HepG2 (cell line): ENCODE data around the gene PLA2G2A. TPM values are rescaled to one million over a fixed set of nuclear protein-coding genes. Genes with fewer than 3 reads are reported as not detected.

ENCODE experiments used
- AKAP8 ChIP-seq: sonication (generic); formaldehyde crosslinking; IDR thresholded peaks from 2 replicates; pipeline ENCODE4 v1.5.1; 2020; ENCODE audit warnings: mild to moderate bottlenecking, missing genetic modification reagents
- CC2D1A ChIP-seq: sonication (generic); formaldehyde crosslinking; IDR thresholded peaks from 2 replicates; pipeline ENCODE4 v1.8.1; 2023; ENCODE audit warnings: mild to moderate bottlenecking, missing genetic modification reagents
- CEBPG ChIP-seq: IDR thresholded peaks from 2 replicates; pipeline ENCODE4 v1.6.1; 2016
- ETV6 ChIP-seq: sonication (generic); formaldehyde crosslinking; conservative IDR thresholded peaks from 2 replicates; pipeline ENCODE4 v1.4.0; 2020; ENCODE audit warnings: missing genetic modification reagents
- HDAC1 ChIP-seq: sonication (generic); formaldehyde crosslinking; IDR thresholded peaks from 2 replicates; pipeline ENCODE4 v1.5.1; 2020; ENCODE audit warnings: mild to moderate bottlenecking, missing genetic modification reagents
- KLF15 ChIP-seq: sonication (generic); formaldehyde crosslinking; IDR thresholded peaks from 2 replicates; pipeline ENCODE4 v1.8.1; 2023; ENCODE audit warnings: borderline replicate concordance, mild to moderate bottlenecking, inconsistent platforms, missing genetic modification reagents, mixed read lengths
- NFYC ChIP-seq: IDR thresholded peaks from 2 replicates; pipeline ENCODE4 v1.6.1; 2016; ENCODE audit warnings: missing genetic modification reagents, missing compliant biosample characterization
- RBM39 ChIP-seq: fragments of 200-400 bp; formaldehyde crosslinking; IDR thresholded peaks from one replicate; pipeline ENCODE4 v1.6.1; 2018; ENCODE audit warnings: antibody characterized with exemption, mild to moderate bottlenecking, low read depth, low read length; ENCODE audit not compliant: poor library complexity, severe bottlenecking
- SIN3B ChIP-seq: fragments of 150-350 bp; IDR thresholded peaks from 2 replicates; pipeline ENCODE4 v1.6.1; 2014; ENCODE audit warnings: low read length
- SRSF4 ChIP-seq: fragments of 200-400 bp; formaldehyde crosslinking; IDR thresholded peaks from one replicate; pipeline ENCODE4 v1.6.1; 2018; ENCODE audit warnings: mild to moderate bottlenecking, low read depth, low read length, moderate library complexity; ENCODE audit not compliant: poor library complexity, severe bottlenecking
- ZNF12 ChIP-seq: sonication (generic); formaldehyde crosslinking; IDR thresholded peaks from 2 replicates; pipeline ENCODE4 v1.5.0; 2020; ENCODE audit warnings: missing genetic modification reagents
- ZNF232 ChIP-seq: sonication (generic); formaldehyde crosslinking; IDR thresholded peaks from 2 replicates; pipeline ENCODE4 v1.4.0; 2020; ENCODE audit warnings: missing genetic modification reagents, borderline replicate concordance
- ZNF235 ChIP-seq: sonication (generic); formaldehyde crosslinking; IDR thresholded peaks from 2 replicates; pipeline ENCODE4 v1.8.1; 2023; ENCODE audit warnings: mild to moderate bottlenecking, missing genetic modification reagents, borderline replicate concordance
- ZNF256 ChIP-seq: sonication (generic); formaldehyde crosslinking; conservative IDR thresholded peaks from 2 replicates; pipeline ENCODE4 v1.4.0; 2020; ENCODE audit warnings: missing genetic modification reagents
- ZNF30 ChIP-seq: sonication (generic); formaldehyde crosslinking; IDR thresholded peaks from 2 replicates; pipeline ENCODE4 v1.5.0; 2020; ENCODE audit warnings: mild to moderate bottlenecking, missing genetic modification reagents
- ZNF326 ChIP-seq: sonication (generic); formaldehyde crosslinking; IDR thresholded peaks from 2 replicates; pipeline ENCODE4 v1.4.0; 2020; ENCODE audit warnings: missing genetic modification reagents, borderline replicate concordance
- ZNF446 ChIP-seq: sonication (generic); formaldehyde crosslinking; IDR thresholded peaks from 2 replicates; pipeline ENCODE4 v1.5.0; 2020; ENCODE audit warnings: mild to moderate bottlenecking, missing genetic modification reagents
- polyA plus RNA-seq, 8 experiments: library from polyadenylated mRNA; depleted of rRNA in 3 of 8; stranded (reverse) in 7 of 8; unstranded in 1 of 8; fragments of >200 nt; fragmentation: Illumina TruSeq in 4 of 8; extraction: Trizol in 4 of 8; gene quantifications; 2 replicates each; pipeline versions ENCODE4 v1.2.1 to v1.2.3, GENCODE V29; 2011 to 2016; ENCODE audit warnings: low read depth in 4 of 8, missing spikeins in 1 of 8, mixed read lengths in 1 of 8; ENCODE audit not compliant: insufficient read depth in 1 of 8
- total RNA-seq, 5 experiments: library from RNA; depleted of rRNA; stranded (reverse); fragments of >200 nt; fragmentation: Illumina TruSeq; extraction: Trizol; gene quantifications; 2 replicates each; pipeline ENCODE4 v1.2.3, GENCODE V29; 2016; ENCODE audit warnings: low read depth in 1 of 5
- TF ChIP-seq, protein P1 (sequence below): sonication (generic); formaldehyde crosslinking; IDR thresholded peaks from 2 replicates; pipeline ENCODE4 v1.5.0; 2020; ENCODE audit warnings: mild to moderate bottlenecking, missing genetic modification reagents, moderate library complexity
- TF ChIP-seq, protein P2 (sequence below): sonication (generic); formaldehyde crosslinking; IDR thresholded peaks from 2 replicates; pipeline ENCODE4 v1.4.0; 2020; ENCODE audit warnings: missing genetic modification reagents
- TF ChIP-seq, protein P3 (sequence below): sonication (generic); formaldehyde crosslinking; IDR thresholded peaks from 2 replicates; pipeline ENCODE4 v1.9.0; 2021; ENCODE audit warnings: missing genetic modification reagents, mild to moderate bottlenecking, borderline replicate concordance
- TF ChIP-seq, protein P4 (sequence below): sonication (generic); formaldehyde crosslinking; IDR thresholded peaks from 2 replicates; pipeline ENCODE4 v1.4.0; 2020; ENCODE audit warnings: missing genetic modification reagents
- TF ChIP-seq, protein P5 (sequence below): sonication (generic); formaldehyde crosslinking; IDR thresholded peaks from 2 replicates; pipeline ENCODE4 v1.4.0; 2020; ENCODE audit warnings: mild to moderate bottlenecking, missing genetic modification reagents
- TF ChIP-seq, protein P6 (sequence below): sonication (generic); formaldehyde crosslinking; conservative IDR thresholded peaks from 2 replicates; pipeline ENCODE4 v1.8.0; 2022; ENCODE audit warnings: missing genetic modification reagents

The PLA2G2A gene
- total and polyA plus RNA-seq, 2 of the 13 experiments (the other 11 are each of a cell fraction or from before 2014, with no cell fraction given): 0.35 to 30.3 TPM

DNA sequence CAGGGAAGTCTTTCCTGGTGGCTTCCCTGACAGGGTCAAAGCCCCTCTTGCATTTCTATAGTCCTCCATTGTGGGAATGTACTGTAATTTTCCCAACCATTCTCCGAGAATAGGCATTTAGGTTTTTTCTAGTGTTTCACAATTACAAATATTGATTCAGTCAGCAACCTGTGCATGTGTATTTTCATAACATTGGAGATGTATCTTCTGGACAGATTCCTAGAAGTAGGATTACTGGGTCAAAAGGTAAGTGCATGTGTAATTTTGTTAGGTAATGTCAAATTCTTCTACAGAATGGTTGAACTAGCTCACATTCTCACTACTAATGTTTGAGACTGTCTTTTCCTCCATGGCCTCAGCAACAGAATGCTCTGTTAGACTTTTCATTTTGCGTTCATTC, 8.3 kb upstream of the PLA2G2A start (continued):
- TF ChIP-seq KLF15: no peak
- TF ChIP-seq SIN3B: no peak
- TF ChIP-seq, protein P1, sequence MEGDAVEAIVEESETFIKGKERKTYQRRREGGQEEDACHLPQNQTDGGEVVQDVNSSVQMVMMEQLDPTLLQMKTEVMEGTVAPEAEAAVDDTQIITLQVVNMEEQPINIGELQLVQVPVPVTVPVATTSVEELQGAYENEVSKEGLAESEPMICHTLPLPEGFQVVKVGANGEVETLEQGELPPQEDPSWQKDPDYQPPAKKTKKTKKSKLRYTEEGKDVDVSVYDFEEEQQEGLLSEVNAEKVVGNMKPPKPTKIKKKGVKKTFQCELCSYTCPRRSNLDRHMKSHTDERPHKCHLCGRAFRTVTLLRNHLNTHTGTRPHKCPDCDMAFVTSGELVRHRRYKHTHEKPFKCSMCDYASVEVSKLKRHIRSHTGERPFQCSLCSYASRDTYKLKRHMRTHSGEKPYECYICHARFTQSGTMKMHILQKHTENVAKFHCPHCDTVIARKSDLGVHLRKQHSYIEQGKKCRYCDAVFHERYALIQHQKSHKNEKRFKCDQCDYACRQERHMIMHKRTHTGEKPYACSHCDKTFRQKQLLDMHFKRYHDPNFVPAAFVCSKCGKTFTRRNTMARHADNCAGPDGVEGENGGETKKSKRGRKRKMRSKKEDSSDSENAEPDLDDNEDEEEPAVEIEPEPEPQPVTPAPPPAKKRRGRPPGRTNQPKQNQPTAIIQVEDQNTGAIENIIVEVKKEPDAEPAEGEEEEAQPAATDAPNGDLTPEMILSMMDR (CRISPR knock-in tag): no peak
- peak; percentile 69; the same call in 1 of the 2 replicates for TF ChIP-seq HDAC1 (CRISPR knock-in tag)
- no peak for TF ChIP-seq CC2D1A
- TF ChIP-seq ZNF12 (CRISPR knock-in tag): peak; percentile 82
- TF ChIP-seq RBM39: no peak
- no peak for TF ChIP-seq ZNF446 (CRISPR knock-in tag)
- no peak for TF ChIP-seq SRSF4
- TF ChIP-seq, protein P2, sequence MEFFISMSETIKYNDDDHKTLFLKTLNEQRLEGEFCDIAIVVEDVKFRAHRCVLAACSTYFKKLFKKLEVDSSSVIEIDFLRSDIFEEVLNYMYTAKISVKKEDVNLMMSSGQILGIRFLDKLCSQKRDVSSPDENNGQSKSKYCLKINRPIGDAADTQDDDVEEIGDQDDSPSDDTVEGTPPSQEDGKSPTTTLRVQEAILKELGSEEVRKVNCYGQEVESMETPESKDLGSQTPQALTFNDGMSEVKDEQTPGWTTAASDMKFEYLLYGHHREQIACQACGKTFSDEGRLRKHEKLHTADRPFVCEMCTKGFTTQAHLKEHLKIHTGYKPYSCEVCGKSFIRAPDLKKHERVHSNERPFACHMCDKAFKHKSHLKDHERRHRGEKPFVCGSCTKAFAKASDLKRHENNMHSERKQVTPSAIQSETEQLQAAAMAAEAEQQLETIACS (CRISPR knock-in tag): no peak
- TF ChIP-seq, protein P3, sequence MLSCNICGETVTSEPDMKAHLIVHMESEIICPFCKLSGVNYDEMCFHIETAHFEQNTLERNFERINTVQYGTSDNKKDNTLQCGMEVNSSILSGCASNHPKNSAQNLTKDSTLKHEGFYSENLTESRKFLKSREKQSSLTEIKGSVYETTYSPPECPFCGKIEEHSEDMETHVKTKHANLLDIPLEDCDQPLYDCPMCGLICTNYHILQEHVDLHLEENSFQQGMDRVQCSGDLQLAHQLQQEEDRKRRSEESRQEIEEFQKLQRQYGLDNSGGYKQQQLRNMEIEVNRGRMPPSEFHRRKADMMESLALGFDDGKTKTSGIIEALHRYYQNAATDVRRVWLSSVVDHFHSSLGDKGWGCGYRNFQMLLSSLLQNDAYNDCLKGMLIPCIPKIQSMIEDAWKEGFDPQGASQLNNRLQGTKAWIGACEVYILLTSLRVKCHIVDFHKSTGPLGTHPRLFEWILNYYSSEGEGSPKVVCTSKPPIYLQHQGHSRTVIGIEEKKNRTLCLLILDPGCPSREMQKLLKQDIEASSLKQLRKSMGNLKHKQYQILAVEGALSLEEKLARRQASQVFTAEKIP: no peak
- TF ChIP-seq, protein P4, sequence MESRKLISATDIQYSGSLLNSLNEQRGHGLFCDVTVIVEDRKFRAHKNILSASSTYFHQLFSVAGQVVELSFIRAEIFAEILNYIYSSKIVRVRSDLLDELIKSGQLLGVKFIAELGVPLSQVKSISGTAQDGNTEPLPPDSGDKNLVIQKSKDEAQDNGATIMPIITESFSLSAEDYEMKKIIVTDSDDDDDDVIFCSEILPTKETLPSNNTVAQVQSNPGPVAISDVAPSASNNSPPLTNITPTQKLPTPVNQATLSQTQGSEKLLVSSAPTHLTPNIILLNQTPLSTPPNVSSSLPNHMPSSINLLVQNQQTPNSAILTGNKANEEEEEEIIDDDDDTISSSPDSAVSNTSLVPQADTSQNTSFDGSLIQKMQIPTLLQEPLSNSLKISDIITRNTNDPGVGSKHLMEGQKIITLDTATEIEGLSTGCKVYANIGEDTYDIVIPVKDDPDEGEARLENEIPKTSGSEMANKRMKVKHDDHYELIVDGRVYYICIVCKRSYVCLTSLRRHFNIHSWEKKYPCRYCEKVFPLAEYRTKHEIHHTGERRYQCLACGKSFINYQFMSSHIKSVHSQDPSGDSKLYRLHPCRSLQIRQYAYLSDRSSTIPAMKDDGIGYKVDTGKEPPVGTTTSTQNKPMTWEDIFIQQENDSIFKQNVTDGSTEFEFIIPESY: no peak
- TF ChIP-seq ETV6 (CRISPR knock-in tag): no peak; the same call in 1 of the 2 replicates
- TF ChIP-seq AKAP8 (CRISPR knock-in tag): no peak
- TF ChIP-seq, protein P5, sequence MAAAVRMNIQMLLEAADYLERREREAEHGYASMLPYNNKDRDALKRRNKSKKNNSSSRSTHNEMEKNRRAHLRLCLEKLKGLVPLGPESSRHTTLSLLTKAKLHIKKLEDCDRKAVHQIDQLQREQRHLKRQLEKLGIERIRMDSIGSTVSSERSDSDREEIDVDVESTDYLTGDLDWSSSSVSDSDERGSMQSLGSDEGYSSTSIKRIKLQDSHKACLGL (CRISPR knock-in tag): no peak
- TF ChIP-seq ZNF30 (CRISPR knock-in tag): no peak
- no peak for TF ChIP-seq ZNF232 (CRISPR knock-in tag)
- no peak for TF ChIP-seq NFYC (CRISPR knock-in tag)
- TF ChIP-seq, protein P6, sequence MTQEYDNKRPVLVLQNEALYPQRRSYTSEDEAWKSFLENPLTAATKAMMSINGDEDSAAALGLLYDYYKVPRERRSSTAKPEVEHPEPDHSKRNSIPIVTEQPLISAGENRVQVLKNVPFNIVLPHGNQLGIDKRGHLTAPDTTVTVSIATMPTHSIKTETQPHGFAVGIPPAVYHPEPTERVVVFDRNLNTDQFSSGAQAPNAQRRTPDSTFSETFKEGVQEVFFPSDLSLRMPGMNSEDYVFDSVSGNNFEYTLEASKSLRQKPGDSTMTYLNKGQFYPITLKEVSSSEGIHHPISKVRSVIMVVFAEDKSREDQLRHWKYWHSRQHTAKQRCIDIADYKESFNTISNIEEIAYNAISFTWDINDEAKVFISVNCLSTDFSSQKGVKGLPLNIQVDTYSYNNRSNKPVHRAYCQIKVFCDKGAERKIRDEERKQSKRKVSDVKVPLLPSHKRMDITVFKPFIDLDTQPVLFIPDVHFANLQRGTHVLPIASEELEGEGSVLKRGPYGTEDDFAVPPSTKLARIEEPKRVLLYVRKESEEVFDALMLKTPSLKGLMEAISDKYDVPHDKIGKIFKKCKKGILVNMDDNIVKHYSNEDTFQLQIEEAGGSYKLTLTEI: no peak
- no peak for TF ChIP-seq ZNF235 (CRISPR knock-in tag)
- peak; percentile 91 for TF ChIP-seq CEBPG
- TF ChIP-seq ZNF256 (CRISPR knock-in tag): no peak
- TF ChIP-seq ZNF326 (CRISPR knock-in tag): no peak
